Cardiac muscle cell (in vitro differentiated cells and primary cell): Measurements from ENCODE around the gene MYBPC1. TPM values are rescaled to one million over a fixed set of nuclear protein-coding genes. Genes with fewer than 3 reads are reported as not detected.
"Not testable (repeated sequence)": the region's sequence is repeated elsewhere in the genome, so short reads cannot be mapped to it uniquely, and the experiment has no call there.

Experiments
- DNase-seq, 2 donors: peaks; one replicate each; pipeline versions ENCODE4 v3.0.0 to v3.0.0-alpha.2; 2010 to 2017; ENCODE audit warnings: low read depth in 1 of 2, low spot score in 1 of 2
- H3K27ac ChIP-seq: fragments of 200-600 bp; sonication (generic); 2 replicates; pipeline ENCODE4 v1.5.1; 2016
- H3K27me3 ChIP-seq: fragments of 200-600 bp; sonication (generic); 2 replicates; pipeline ENCODE4 v1.6.0; 2016; ENCODE audit warnings: control low read depth
- H3K36me3 ChIP-seq: fragments of 200-600 bp; sonication (generic); 2 replicates; pipeline ENCODE4 v1.5.1; 2016; ENCODE audit warnings: control low read depth
- H3K4me1 ChIP-seq: fragments of 200-600 bp; sonication (generic); 2 replicates; pipeline ENCODE4 v1.8.1; 2017; ENCODE audit warnings: low read depth, mild to moderate bottlenecking, mixed run types
- H3K4me3 ChIP-seq: fragments of 200-600 bp; sonication (generic); 2 replicates; pipeline ENCODE4 v1.5.1; 2016; ENCODE audit warnings: mild to moderate bottlenecking
- H3K9me3 ChIP-seq: fragments of 200-600 bp; sonication (generic); 2 replicates; pipeline ENCODE4 v1.5.1; 2017; ENCODE audit warnings: low read depth, mild to moderate bottlenecking, control low read depth
- polyA plus RNA-seq: library from polyadenylated mRNA; unstranded; fragments of >200 nt; fragmentation: Nextera tagmentation; extraction: Ambion mirVana; gene quantifications from 2 replicates; pipeline ENCODE4 v1.2.1, GENCODE V29; 2016
- total RNA-seq: library from RNA; depleted of rRNA; stranded (reverse); fragments of >200 nt; gene quantifications from 2 replicates; pipeline ENCODE4 v1.2.3, GENCODE V29; 2016
- TF ChIP-seq, protein P1 (sequence below): IDR thresholded peaks from 2 replicates; pipeline ENCODE4 v1.5.1; 2012; ENCODE audit warnings: low read depth, mild to moderate bottlenecking, low read length

MYBPC1 gene
- total and polyA plus RNA-seq, 2 experiments from 2014 or later, result not detected

DNA sequence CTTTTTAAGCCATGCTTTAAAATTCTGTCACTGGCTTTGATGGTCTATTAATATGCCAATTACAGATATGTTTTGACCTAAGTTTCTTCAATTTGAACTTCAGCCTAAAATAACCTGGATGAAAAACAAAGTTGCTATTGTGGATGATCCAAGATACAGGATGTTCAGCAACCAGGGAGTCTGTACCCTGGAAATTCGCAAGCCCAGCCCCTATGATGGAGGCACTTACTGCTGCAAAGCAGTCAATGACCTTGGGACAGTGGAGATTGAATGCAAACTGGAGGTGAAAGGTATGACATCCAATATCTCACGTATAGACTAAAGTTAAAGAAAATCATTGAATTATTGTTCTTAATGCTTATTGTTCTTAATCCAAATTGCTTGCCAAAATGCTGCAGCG is 85.5 kb downstream of the MYBPC1 start:
- TF ChIP-seq, protein P1, sequence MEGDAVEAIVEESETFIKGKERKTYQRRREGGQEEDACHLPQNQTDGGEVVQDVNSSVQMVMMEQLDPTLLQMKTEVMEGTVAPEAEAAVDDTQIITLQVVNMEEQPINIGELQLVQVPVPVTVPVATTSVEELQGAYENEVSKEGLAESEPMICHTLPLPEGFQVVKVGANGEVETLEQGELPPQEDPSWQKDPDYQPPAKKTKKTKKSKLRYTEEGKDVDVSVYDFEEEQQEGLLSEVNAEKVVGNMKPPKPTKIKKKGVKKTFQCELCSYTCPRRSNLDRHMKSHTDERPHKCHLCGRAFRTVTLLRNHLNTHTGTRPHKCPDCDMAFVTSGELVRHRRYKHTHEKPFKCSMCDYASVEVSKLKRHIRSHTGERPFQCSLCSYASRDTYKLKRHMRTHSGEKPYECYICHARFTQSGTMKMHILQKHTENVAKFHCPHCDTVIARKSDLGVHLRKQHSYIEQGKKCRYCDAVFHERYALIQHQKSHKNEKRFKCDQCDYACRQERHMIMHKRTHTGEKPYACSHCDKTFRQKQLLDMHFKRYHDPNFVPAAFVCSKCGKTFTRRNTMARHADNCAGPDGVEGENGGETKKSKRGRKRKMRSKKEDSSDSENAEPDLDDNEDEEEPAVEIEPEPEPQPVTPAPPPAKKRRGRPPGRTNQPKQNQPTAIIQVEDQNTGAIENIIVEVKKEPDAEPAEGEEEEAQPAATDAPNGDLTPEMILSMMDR, result no peak
- H3K27ac ChIP-seq, result no peak overlapping the region
- no peak overlapping the region for H3K4me3 ChIP-seq
- no peak for DNase-seq
- no peaks in the 10 kb centered on the region for H3K4me1 ChIP-seq
- no peaks in the 10 kb centered on the region for H3K9me3 ChIP-seq
- no peaks in the 10 kb centered on the region for H3K27me3 ChIP-seq
- H3K36me3 ChIP-seq, result no peaks in the 10 kb centered on the region

DNA sequence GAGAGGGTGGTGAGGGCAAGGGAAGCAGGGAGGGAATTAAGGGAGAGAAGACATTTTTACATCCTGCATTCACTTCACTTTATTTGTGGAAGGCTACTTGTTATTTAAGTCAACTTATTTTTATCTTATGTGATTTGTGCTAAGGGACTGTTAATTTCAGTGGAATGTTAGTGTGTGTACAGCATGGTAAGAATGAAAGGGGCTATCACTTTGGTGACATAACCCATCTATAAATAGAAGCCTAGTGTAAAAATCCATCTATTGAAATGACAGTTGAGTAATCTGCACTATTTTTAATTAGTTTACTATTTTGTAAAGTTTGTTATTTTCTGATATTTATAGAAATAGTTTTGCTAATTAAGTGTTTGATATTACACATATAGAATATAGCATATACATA is 85.9 kb downstream of the MYBPC1 start:
- Histone ChIP-seq H3K4me1 (no peaks in the 10 kb centered on the region), H3K9me3 (no peaks in the 10 kb centered on the region), H3K27me3 (no peaks in the 10 kb centered on the region), H3K4me3 (no peak overlapping the region), H3K27ac (no peak overlapping the region), H3K36me3 (no peaks in the 10 kb centered on the region)
- TF ChIP-seq, protein P1, result no peak
- DNase-seq, result no peak

DNA sequence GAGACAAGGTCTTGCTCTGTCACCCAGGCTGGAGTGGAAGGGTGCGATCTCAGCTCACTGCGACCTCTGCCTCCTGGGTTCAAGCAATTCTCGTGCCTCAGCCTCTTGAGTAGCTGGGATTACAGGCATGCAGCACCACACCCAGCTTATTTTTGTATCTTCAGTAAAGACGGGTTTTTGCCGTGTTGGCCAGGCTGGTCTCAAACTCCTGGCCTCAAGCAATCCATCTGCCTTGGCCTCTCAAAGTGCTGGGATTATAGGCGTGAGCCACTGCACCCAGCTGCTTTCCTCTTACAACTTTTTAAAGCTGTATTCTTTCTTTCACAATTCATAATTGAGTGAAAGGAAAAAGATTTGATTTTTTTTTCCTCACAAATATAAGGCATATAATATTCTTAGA is 86.9 kb downstream of the MYBPC1 start:
- H3K4me3 ChIP-seq, H3K4me1 ChIP-seq, H3K27me3 ChIP-seq, H3K36me3 ChIP-seq, DNase-seq, H3K9me3 ChIP-seq, H3K27ac ChIP-seq: not testable (repeated sequence)

DNA sequence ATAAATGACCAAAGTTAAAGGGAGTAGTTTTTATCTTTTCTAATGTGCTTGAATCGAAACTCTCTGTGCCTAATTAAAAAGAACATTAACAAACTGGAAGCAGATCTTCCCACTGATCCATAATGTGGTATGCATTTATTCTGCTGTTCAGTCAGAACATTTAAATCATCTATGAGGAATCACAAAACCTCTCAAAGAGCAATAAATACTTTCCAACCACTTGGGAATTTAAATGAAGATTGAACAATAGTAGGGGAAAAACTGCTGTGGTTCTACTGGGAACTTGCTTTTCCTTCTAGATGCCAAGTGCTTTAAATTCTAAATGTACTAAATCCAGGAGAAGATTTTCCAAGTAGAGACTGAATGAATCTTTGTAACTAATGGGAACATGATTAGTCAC is 90.3 kb downstream of the MYBPC1 start:
- DNase-seq, result no peak

DNA sequence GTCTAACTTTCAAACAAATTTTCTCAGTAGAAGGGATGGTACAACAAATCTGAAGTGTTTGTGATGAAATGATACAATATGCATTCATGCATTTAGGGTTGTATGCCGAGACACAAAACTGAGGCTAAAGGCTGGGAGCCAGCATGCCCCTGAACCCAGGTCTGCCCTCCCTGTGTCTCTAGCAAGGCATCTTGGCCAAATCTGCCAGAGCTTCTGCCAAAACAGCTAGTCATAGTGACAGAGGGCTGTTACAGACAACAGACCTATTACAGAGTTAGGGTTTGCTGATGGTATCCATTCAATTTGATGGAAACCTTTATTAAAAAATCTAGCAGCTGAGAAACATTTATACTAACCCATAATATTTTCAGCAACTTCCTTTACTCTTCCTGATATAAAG is 91.4 kb downstream of the MYBPC1 start:
- no peaks in the 10 kb centered on the region for H3K4me1 ChIP-seq
- TF ChIP-seq, protein P1, result no peak
- no peak for DNase-seq
- H3K36me3 ChIP-seq, result no peaks in the 10 kb centered on the region
- H3K9me3 ChIP-seq, result no peaks in the 10 kb centered on the region
- H3K4me3 ChIP-seq, result no peak overlapping the region
- H3K27ac ChIP-seq, result no peak overlapping the region
- H3K27me3 ChIP-seq, result no peaks in the 10 kb centered on the region

More for the DNA sequence above, 90.3 kb downstream of the MYBPC1 start:
- TF ChIP-seq, protein P1, result no peak
- Histone ChIP-seq H3K9me3 (no peaks in the 10 kb centered on the region), H3K4me1 (no peaks in the 10 kb centered on the region), H3K27ac (no peak overlapping the region), H3K27me3 (no peaks in the 10 kb centered on the region), H3K36me3 (no peaks in the 10 kb centered on the region), H3K4me3 (no peak overlapping the region)

DNA sequence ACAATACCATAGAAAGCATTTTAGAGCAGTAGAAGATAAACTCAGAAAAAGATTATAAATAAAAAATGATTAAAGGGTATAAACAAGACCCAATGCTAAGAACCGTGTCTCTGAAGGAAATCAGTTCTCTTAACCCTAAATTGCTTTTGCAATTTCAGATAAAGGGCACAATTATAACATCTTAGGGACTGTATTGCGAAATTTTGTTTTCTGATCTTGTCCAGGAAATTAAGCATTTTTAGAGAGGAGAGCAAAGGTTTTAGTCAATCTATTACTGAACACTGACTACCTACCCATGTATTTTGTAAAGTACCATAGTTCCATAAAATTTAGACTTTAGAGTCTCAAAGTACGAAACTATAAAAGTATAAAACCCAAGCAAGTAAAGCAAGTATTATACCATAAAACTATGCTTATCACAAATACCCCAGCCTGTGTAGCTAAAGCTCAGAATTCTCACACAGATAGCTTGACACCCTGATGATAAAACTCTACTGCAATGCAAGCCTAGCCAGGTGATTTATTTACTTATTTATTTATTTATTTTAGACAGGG is 95.8 kb downstream of the MYBPC1 start:
- Histone ChIP-seq H3K4me1 (no peaks in the 10 kb centered on the region), H3K4me3 (no peak overlapping the region), H3K9me3 (no peaks in the 10 kb centered on the region), H3K27me3 (no peaks in the 10 kb centered on the region), H3K36me3 (no peaks in the 10 kb centered on the region), H3K27ac (no peak overlapping the region)
- DNase-seq, result no peak
- TF ChIP-seq, protein P1, result no peak
